Activated naive CD8-positive, alpha-beta T cell treated with anti-CD3 and anti-CD28 coated beads, Interleukin-2, amount 10 ng/mL, durations not matched to agents 7 days and 5 days (primary cell): Measurements from ENCODE around the gene ZBTB17. TPM values are rescaled to one million over a fixed set of nuclear protein-coding genes. Genes with fewer than 3 reads are reported as not detected.
"Not testable (repeated sequence)": the region's sequence is repeated elsewhere in the genome, so short reads cannot be mapped to it uniquely, and the experiment has no call there.

Experiments
- ATAC-seq: fragments of 150-1000 bp; cut with Tn5 transposase; one replicate; pipeline ENCODE4 v1.10.0; 2021; ENCODE audit warnings: low read depth, moderate library complexity
- POLR2A ChIA-PET: fragments of 350-600 bp; sonication (Branson Sonifier 250); formaldehyde crosslinking; loops from one replicate; lab custom pipeline; 2021; ENCODE audit warnings: antibody characterized with exemption; lab: Charles Lee
- DNase-seq: peaks from one replicate; pipeline ENCODE4 v3.0.0; 2021
- H3K27ac Mint-ChIP-seq: one replicate; pipeline ENCODE4 v1.8.0; 2022; ENCODE audit warnings: mild to moderate bottlenecking, mixed read lengths
- H3K27me3 Mint-ChIP-seq: one replicate; pipeline ENCODE4 v1.8.0; 2022; ENCODE audit warnings: mild to moderate bottlenecking, moderate library complexity, mixed read lengths
- H3K36me3 Mint-ChIP-seq: one replicate; pipeline ENCODE4 v1.8.0; 2021; ENCODE audit warnings: mild to moderate bottlenecking, mixed read lengths
- H3K4me1 Mint-ChIP-seq: one replicate; pipeline ENCODE4 v1.8.0; 2021; ENCODE audit warnings: mixed read lengths
- H3K4me3 Mint-ChIP-seq: one replicate; pipeline ENCODE4 v1.8.0; 2022; ENCODE audit warnings: mild to moderate bottlenecking, moderate library complexity, mixed read lengths
- H3K9me3 Mint-ChIP-seq: one replicate; pipeline ENCODE4 v1.8.0; 2021; ENCODE audit warnings: mixed read lengths
- total RNA-seq, 2 experiments: library from RNA; stranded (reverse); gene quantifications; one replicate each; pipeline ENCODE4 v1.2.3, GENCODE V29; 2021

Gene ZBTB17
- total RNA-seq, 2 experiments from 2014 or later, result 46.4 to 47.6 TPM

- ATAC-seq (peak; percentile 58), DNase-seq (no peak)
- no peak overlapping the region for H3K27ac Mint-ChIP-seq
- H3K36me3 Mint-ChIP-seq, result no peaks in the 10 kb centered on the region
- POLR2A ChIA-PET, result no interaction called here
- H3K9me3 Mint-ChIP-seq, result no peaks in the 10 kb centered on the region
- H3K4me3 Mint-ChIP-seq, result no peak overlapping the region
- H3K4me1 Mint-ChIP-seq, result peaks cover 7% of the 10 kb centered on the region
- peaks cover 7% of the 10 kb centered on the region for H3K27me3 Mint-ChIP-seq
These were observed 30.9 kb upstream of the ZBTB17 start for GRCh38 chr1:16006552-16007485.

DNA sequence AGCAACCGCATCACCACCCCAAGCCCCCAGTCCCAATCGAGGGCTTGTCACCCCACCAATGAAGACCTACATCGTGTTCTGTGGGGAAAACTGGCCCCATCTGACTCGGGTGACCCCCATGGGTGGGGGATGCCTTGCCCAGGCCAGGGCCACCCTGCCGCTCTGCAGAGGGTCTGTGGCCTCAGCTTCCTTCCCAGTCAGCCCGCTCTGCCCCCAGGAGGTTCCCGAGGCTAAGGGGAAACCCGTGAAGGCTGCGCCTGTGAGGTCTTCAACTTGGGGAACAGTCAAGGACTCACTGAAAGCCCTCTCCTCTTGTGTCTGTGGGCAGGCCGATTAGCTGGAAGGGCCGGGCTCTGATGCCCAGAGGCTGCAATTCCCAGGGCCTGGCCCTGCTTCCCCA lies 30.1 kb upstream of the ZBTB17 start:
- H3K4me1 Mint-ChIP-seq, result peaks cover 7% of the 10 kb centered on the region
- POLR2A ChIA-PET, result no interaction called here
- H3K36me3 Mint-ChIP-seq, result no peaks in the 10 kb centered on the region

DNA sequence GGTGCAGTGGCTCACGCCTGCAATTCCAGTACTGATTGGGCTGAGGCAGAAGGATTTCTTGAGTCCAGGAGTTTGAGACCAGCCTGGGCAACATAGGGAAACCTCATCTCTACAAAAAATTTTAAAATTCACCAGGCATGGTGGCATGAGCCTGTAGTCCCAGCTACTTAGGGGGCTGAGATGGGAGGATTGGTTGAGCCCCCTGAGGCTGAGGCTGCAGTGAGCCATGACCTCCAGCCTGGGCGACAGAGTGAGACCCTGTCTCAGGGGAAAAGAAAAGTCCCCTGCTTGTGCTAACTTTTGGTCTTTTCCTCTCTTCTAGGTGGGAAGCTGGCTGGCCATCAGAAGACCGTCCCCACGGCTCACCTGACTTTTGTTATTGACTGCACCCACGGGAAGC lies 29.7 kb upstream of the ZBTB17 start:
- POLR2A ChIA-PET, result no interaction called here
- Mint-ChIP-seq H3K9me3 (no peaks in the 10 kb centered on the region), H3K27me3 (no peaks in the 10 kb centered on the region), H3K4me3 (no peak overlapping the region), H3K27ac (no peak overlapping the region), H3K36me3 (no peaks in the 10 kb centered on the region), H3K4me1 (peaks cover 7% of the 10 kb centered on the region)
- DNase-seq (no peak), ATAC-seq (no peak)

More for the DNA sequence above, 30.1 kb upstream of the ZBTB17 start:
- H3K9me3 Mint-ChIP-seq, result no peaks in the 10 kb centered on the region
- peaks cover 4% of the 10 kb centered on the region for H3K27me3 Mint-ChIP-seq
- no peak overlapping the region for H3K27ac Mint-ChIP-seq
- H3K4me3 Mint-ChIP-seq, result no peak overlapping the region
- ATAC-seq (no peak), DNase-seq (no peak)

GRCh38 chr1:16001274-16001673 lies 25.4 kb upstream of the ZBTB17 start:
- H3K27me3 Mint-ChIP-seq, H3K9me3 Mint-ChIP-seq, H3K36me3 Mint-ChIP-seq, ATAC-seq, POLR2A ChIA-PET, H3K4me1 Mint-ChIP-seq, H3K4me3 Mint-ChIP-seq, H3K27ac Mint-ChIP-seq, DNase-seq: not testable (repeated sequence)

DNA sequence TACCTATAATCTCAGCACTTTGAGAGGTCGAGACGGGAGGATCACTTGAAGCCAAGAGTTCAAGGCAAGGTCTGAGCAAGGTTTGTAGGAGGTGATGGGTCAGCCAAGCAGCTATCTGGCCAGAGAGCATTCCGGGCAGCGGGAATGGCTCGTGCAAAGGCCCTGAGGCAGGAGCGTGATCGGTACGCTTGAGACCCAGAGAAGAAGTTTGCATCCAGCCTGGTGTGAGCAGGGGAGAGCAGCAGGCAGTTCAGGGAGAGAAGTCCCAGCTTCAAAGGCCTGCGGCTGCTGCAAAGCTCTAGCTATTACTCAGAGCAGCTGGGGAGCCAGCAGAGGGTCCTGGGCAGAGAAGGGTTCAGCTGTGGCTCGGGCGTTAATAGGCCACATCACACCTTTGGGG lies 23.0 kb upstream of the ZBTB17 start:
- ATAC-seq (no peak), DNase-seq (no peak)
- H3K27ac Mint-ChIP-seq, result no peak overlapping the region
- POLR2A ChIA-PET, result interaction anchor here (0.6 kb wide), 1 partner anchor 21 kb away, joined by 4 read pairs; no protein-coding TSS in a partner anchor
- H3K27me3 Mint-ChIP-seq, result peaks cover 6% of the 10 kb centered on the region
- no peaks in the 10 kb centered on the region for H3K9me3 Mint-ChIP-seq
- H3K4me1 Mint-ChIP-seq, result no peaks in the 10 kb centered on the region
- H3K4me3 Mint-ChIP-seq, result no peak overlapping the region
- H3K36me3 Mint-ChIP-seq, result no peaks in the 10 kb centered on the region

DNA sequence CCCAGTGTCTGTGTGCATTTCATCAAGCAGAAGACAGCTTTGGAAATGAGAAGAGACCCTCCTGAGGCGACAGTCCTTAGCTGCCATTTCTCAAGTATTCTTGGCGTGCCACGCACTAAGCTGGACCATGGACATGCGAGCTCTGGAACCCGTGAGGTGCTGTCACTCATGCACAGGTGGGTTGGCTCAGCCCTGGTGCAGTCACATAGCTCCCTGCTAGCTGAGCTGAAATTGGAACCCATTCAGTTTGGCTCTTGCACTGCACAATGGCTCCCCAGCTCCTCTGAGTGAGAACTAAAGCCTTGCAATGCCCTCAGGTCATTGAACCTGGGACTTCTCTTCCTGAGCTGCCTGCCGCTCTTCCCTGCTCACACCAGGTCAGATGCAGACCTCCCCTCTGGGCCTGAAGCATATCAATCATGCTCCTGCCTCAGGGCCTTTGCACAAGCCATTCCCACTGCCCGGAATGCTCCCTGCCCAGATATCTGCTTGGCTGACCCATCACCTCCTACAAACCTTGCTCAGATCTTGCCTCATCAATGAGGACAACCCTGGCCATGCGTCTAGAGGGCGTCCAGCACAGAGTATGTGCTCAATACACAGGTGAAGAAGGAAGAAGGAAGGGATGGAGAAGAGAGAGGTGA lies 21.9 kb upstream of the ZBTB17 start:
- POLR2A ChIA-PET, result no interaction called here
- Mint-ChIP-seq H3K9me3 (no peaks in the 10 kb centered on the region), H3K4me1 (no peaks in the 10 kb centered on the region), H3K27me3 (peaks cover 6% of the 10 kb centered on the region), H3K27ac (no peak overlapping the region), H3K36me3 (no peaks in the 10 kb centered on the region), H3K4me3 (no peak overlapping the region)
- DNase-seq (no peak), ATAC-seq (no peak)

DNA sequence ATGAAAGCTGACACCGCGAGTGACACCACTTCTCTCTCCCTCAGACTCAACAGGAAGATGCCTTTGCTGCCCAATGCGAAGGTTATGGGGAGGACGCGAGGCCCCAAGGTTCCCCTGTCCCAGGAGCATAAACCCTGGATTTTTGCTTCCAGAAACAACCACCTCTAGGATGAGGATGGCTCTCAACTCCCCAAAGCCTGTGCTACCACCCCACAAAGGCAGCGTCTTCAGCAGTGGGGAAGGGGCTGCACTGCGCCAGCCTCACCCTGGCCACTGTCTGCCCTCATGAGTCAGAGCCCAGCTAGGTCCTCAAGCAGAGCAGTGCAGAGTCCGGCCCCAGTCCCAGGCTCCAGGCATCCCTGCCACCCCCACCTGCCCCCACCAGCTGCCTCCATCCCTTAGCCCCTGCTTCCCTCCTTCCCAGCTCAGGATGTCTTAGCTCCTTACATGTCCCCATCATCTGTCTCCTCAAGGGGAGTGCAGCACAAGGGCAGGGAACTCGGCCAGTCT lies 21.2 kb upstream of the ZBTB17 start:
- DNase-seq (no peak), ATAC-seq (no peak)
- Mint-ChIP-seq H3K36me3 (no peaks in the 10 kb centered on the region), H3K4me1 (no peaks in the 10 kb centered on the region), H3K4me3 (no peak overlapping the region), H3K27me3 (peaks cover 6% of the 10 kb centered on the region), H3K27ac (no peak overlapping the region), H3K9me3 (no peaks in the 10 kb centered on the region)
- POLR2A ChIA-PET, result no interaction called here

GRCh38 chr1:15994590-15995351 lies 18.9 kb upstream of the ZBTB17 start:
- Mint-ChIP-seq H3K4me3 (no peak overlapping the region), H3K4me1 (no peaks in the 10 kb centered on the region), H3K27ac (no peak overlapping the region), H3K36me3 (no peaks in the 10 kb centered on the region), H3K9me3 (no peaks in the 10 kb centered on the region), H3K27me3 (peaks cover 6% of the 10 kb centered on the region)
- POLR2A ChIA-PET, result no interaction called here
- peak; percentile 60 for DNase-seq
- peak; percentile 59 for ATAC-seq

- no peak overlapping the region for H3K27ac Mint-ChIP-seq
- H3K4me3 Mint-ChIP-seq, result no peak overlapping the region
- ATAC-seq (no peak), DNase-seq (no peak)
- H3K27me3 Mint-ChIP-seq, result peaks cover 6% of the 10 kb centered on the region
- no peaks in the 10 kb centered on the region for H3K36me3 Mint-ChIP-seq
- no peaks in the 10 kb centered on the region for H3K9me3 Mint-ChIP-seq
- H3K4me1 Mint-ChIP-seq, result no peaks in the 10 kb centered on the region
- POLR2A ChIA-PET, result no interaction called here
These were observed 18.2 kb upstream of the ZBTB17 start for GRCh38 chr1:15994081-15994480.

DNA sequence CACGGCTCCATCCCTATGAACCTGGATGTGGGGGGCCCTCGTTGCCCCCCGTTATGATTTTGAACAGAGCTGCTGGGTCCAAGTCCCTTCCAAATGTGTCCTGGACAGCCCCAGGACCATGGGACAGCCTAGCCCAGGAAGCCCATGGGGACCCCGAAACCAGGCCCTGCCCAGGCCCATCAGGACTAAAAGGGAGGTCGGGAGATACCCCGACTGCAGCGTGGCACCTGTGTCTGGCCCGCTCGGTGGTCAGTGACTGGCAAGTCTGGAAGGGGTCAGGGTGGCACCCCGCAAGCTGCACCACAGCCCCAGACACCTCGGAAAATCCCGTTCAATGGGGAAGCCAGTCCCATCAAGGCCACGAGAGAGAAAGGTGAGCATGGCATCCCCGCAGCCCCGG lies 17.8 kb upstream of the ZBTB17 start:
- Mint-ChIP-seq H3K27me3 (peaks cover 9% of the 10 kb centered on the region), H3K9me3 (no peaks in the 10 kb centered on the region), H3K4me3 (no peak overlapping the region), H3K36me3 (no peaks in the 10 kb centered on the region), H3K4me1 (no peaks in the 10 kb centered on the region), H3K27ac (no peak overlapping the region)
- no peak for ATAC-seq
- POLR2A ChIA-PET, result no interaction called here
- DNase-seq, result no peak

- Mint-ChIP-seq H3K9me3 (no peaks in the 10 kb centered on the region), H3K4me1 (no peaks in the 10 kb centered on the region), H3K36me3 (no peaks in the 10 kb centered on the region), H3K4me3 (no peak overlapping the region), H3K27ac (no peak overlapping the region), H3K27me3 (peaks cover 8% of the 10 kb centered on the region)
- ATAC-seq (no peak), DNase-seq (no peak)
- POLR2A ChIA-PET, result no interaction called here
These were observed 16.9 kb upstream of the ZBTB17 start for GRCh38 chr1:15992582-15993500.

GRCh38 chr1:15992187-15992553 lies 16.3 kb upstream of the ZBTB17 start:
- DNase-seq (no peak), ATAC-seq (no peak)
- no peaks in the 10 kb centered on the region for H3K36me3 Mint-ChIP-seq
- no peak overlapping the region for H3K4me3 Mint-ChIP-seq
- peaks cover 8% of the 10 kb centered on the region for H3K27me3 Mint-ChIP-seq
- no peak overlapping the region for H3K27ac Mint-ChIP-seq
- H3K4me1 Mint-ChIP-seq, result no peaks in the 10 kb centered on the region
- POLR2A ChIA-PET, result no interaction called here
- no peaks in the 10 kb centered on the region for H3K9me3 Mint-ChIP-seq
